ENCODE measurements around the gene ERCC8. TPM values are rescaled to one million over a fixed set of nuclear protein-coding genes. Genes with fewer than 3 reads are reported as not detected.

ERCC8 gene
- total RNA-seq, 1 donor from 2014 or later: 11.2 TPM

DNA sequence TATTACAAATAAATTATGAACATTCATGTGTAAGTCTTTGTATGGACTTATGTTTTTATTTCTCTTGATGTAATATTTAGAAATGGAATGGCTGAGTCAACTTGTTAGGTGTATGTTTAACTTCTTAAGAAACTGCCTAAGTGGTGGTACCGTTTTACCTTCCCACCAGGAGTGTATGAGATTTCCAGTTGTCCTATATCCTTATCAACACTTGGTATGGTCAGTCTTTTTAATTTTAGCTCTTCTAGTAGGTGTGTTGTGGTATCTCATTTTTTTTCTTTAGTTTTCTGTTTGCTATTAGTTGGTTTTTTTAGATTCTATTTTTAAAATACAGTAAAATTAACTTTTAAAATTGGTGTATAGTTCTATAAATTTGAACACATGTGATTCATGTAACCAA is 3.9 kb upstream of the ERCC8 start:
- no peak for DNase-seq
- ChIA-PET CTCF (no interaction called here), POLR2A (no interaction called here)
- Mint-ChIP-seq H3K9me3 (no peaks in the 10 kb centered on the region), H3K27me3 (no peaks in the 10 kb centered on the region), H3K36me3 (ENCODE audit: low read depth) (no peaks in the 10 kb centered on the region), H3K4me3 (no peak overlapping the region), H3K4me1 (peaks cover 32% of the 10 kb centered on the region), H3K27ac (no peak overlapping the region)
- no peak for ATAC-seq (ENCODE audit: low read depth)
- TF ChIP-seq, protein P1, sequence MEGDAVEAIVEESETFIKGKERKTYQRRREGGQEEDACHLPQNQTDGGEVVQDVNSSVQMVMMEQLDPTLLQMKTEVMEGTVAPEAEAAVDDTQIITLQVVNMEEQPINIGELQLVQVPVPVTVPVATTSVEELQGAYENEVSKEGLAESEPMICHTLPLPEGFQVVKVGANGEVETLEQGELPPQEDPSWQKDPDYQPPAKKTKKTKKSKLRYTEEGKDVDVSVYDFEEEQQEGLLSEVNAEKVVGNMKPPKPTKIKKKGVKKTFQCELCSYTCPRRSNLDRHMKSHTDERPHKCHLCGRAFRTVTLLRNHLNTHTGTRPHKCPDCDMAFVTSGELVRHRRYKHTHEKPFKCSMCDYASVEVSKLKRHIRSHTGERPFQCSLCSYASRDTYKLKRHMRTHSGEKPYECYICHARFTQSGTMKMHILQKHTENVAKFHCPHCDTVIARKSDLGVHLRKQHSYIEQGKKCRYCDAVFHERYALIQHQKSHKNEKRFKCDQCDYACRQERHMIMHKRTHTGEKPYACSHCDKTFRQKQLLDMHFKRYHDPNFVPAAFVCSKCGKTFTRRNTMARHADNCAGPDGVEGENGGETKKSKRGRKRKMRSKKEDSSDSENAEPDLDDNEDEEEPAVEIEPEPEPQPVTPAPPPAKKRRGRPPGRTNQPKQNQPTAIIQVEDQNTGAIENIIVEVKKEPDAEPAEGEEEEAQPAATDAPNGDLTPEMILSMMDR (IDR thresholded peaks at IDR 0.05): no peak
- intact Hi-C loops (cut with micrococcal nuclease): loop anchor here (5.0 kb wide), 3 partner anchors 271 to 1359 kb away; partner anchors contain the start of gene KIF2A

DNA sequence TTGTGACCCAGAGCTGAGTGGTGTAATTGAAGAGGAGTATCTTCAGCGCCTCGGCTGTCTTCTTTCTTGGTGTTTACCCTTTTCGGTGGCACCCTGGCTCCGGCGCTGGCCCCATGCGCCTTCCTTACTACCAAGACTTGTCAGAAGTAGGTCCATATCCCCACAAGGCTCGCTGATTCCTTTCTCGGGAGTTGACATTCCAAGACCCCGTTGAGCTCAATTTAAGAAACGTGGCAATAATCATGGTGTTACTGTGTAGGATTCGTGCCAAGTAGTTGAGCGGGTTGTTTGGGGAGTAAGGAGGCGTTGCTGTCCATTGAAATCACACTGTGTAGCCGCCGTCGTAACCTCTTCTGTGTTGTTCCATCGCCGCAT is 930 bp upstream of the ERCC8 start:
- TF ChIP-seq, protein P1 (IDR thresholded peaks at IDR 0.05): no peak
- ChIA-PET POLR2A (interaction anchor here (2.6 kb wide), 1 partner anchor 385 kb away, joined by 23 read pairs; the partner anchor contains the start of gene ZSWIM6), CTCF (interaction anchor here (1.1 kb wide), 1 partner anchor 712 kb away, joined by 4 read pairs; no protein-coding TSS in a partner anchor)
- no peak overlapping the region for H3K27ac Mint-ChIP-seq
- intact Hi-C loops (cut with micrococcal nuclease): loop anchor here (1.0 to 5.0 kb wide), 6 partner anchors 217 to 1362 kb away; partner anchors contain the start of genes DEPDC1B, KIF2A and SMIM15
- no peaks in the 10 kb centered on the region for H3K9me3 Mint-ChIP-seq
- ATAC-seq (ENCODE audit: low read depth) (no peak), DNase-seq (no peak)
- H3K4me3 Mint-ChIP-seq: no peak overlapping the region
- peaks cover 32% of the 10 kb centered on the region for H3K4me1 Mint-ChIP-seq
- no peaks in the 10 kb centered on the region for H3K27me3 Mint-ChIP-seq
- H3K36me3 Mint-ChIP-seq (ENCODE audit: low read depth): no peaks in the 10 kb centered on the region

DNA sequence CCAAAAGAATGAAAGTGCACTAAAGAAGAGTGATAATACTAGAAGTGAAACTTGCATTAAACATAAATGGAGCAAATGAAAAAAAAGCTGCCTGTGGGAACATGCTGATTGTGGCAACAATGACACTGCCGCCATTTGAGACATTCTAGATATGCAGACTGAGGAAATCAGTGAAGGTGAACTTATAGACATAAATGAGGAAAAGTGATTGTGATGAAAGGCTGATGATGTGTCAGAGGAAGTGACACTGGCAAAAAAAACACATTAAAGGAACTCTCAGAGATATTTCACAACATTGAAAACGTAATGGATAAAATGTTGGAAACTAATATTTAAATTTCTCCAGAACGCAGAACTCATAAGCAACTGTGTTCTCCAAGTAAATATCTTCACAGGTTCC is 1.2 kb downstream of the ERCC8 start:
- no peak for ATAC-seq (ENCODE audit: low read depth)
- H3K27ac Mint-ChIP-seq: no peak overlapping the region
- peak overlapping the region; percentile 3 for H3K4me3 Mint-ChIP-seq
- peaks cover 19% of the 10 kb centered on the region for H3K4me1 Mint-ChIP-seq
- no peaks in the 10 kb centered on the region for H3K27me3 Mint-ChIP-seq
- H3K9me3 Mint-ChIP-seq: no peaks in the 10 kb centered on the region
- POLR2A ChIA-PET: no interaction called here
- peaks cover under 1% of the 10 kb centered on the region for H3K36me3 Mint-ChIP-seq (ENCODE audit: low read depth)
- intact Hi-C loops (cut with micrococcal nuclease): loop anchor here (2.0 kb wide), 1 partner anchor 219 kb away; the partner anchor contains the start of gene SMIM15
- TF ChIP-seq, protein P1 (IDR thresholded peaks at IDR 0.05): no peak
- DNase-seq: no peak
- CTCF ChIA-PET: no interaction called here

GRCh38 chr5:60929024-60929423 is 15.8 kb downstream of the ERCC8 start:
- intact Hi-C loops (cut with micrococcal nuclease): no loop called here
- DNase-seq (no peak), ATAC-seq (ENCODE audit: low read depth) (no peak)
- Mint-ChIP-seq H3K27ac (no peak overlapping the region), H3K27me3 (no peaks in the 10 kb centered on the region), H3K4me1 (no peaks in the 10 kb centered on the region), H3K9me3 (peaks cover 3% of the 10 kb centered on the region), H3K36me3 (ENCODE audit: low read depth) (peaks cover 15% of the 10 kb centered on the region), H3K4me3 (no peak overlapping the region)
- TF ChIP-seq, protein P1 (IDR thresholded peaks at IDR 0.05): no peak
- ChIA-PET POLR2A (no interaction called here), CTCF (no interaction called here)

DNA sequence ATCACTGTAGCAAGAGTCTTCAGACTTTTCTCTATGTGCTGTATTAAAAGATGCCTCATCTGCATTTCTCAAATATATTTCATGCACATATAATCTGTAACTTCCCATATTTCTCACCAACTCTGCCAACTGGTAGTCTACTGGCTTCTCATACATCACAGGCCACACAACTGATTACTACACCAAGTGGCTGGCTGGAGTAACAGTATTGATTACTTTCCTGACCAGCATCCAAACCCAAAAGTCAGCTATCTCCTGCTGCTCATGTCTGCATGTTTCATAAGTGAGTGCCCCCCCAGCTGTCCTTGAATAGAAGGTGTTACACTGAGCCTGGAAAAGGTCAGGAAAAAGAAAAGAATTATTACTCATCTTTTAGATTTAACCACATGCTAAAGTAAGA is 17.4 kb downstream of the ERCC8 start:
- H3K4me3 Mint-ChIP-seq: no peak overlapping the region
- no peaks in the 10 kb centered on the region for H3K27me3 Mint-ChIP-seq
- CTCF ChIA-PET: no interaction called here

More for the DNA sequence above, 17.4 kb downstream of the ERCC8 start:
- DNase-seq (no peak), ATAC-seq (ENCODE audit: low read depth) (no peak)
- H3K36me3 Mint-ChIP-seq (ENCODE audit: low read depth): peaks cover 22% of the 10 kb centered on the region
- no peaks in the 10 kb centered on the region for H3K9me3 Mint-ChIP-seq
- no peak overlapping the region for H3K27ac Mint-ChIP-seq
- intact Hi-C loops (cut with micrococcal nuclease): no loop called here
- TF ChIP-seq, protein P1 (IDR thresholded peaks at IDR 0.05): no peak
- POLR2A ChIA-PET: no interaction called here
- H3K4me1 Mint-ChIP-seq: no peaks in the 10 kb centered on the region

Data from activated B cell treated with CpG ODN at 0.5 μM for 24 hours (primary cell).